ENCODE data around the gene UBR1.

The UBR1 gene

GRCh38 chr15:42974202-42974862 is 131.5 kb downstream of the UBR1 start:
- Histone ChIP-seq H2BK15ac (ENCODE audit: low read length) (no peak overlapping the region), H3K9me3 (replicated peaks in 1 of 2; ENCODE audit: control insufficient read depth in 2 of 2, insufficient read depth in 1 of 2, low read depth in 1 of 2, low read length in 2 of 2) (peaks cover 3 to 27% of the 10 kb centered on the region in 2 donors), H3K18ac (ENCODE audit: low read length) (no peak overlapping the region), H3K4me2 (ENCODE audit: insufficient read depth, low read length, poor library complexity, severe bottlenecking) (no peak overlapping the region), H4K91ac (ENCODE audit: low read depth, low read length, poor library complexity) (no peak overlapping the region), H2BK12ac (ENCODE audit: low read length) (no peak overlapping the region), H3K27ac (replicated peaks; ENCODE audit: low read length) (no peak overlapping the region), H3K79me1 (ENCODE audit: low read depth, low read length) (no peaks in the 10 kb centered on the region), H3K36me3 (replicated peaks in 1 of 2; ENCODE audit: control insufficient read depth in 2 of 2, insufficient read depth in 2 of 2, low read length in 2 of 2) (peaks cover 13 to 84% of the 10 kb centered on the region in 2 donors), H3K23ac (ENCODE audit: low read depth, low read length, poor library complexity) (no peak overlapping the region), H2AFZ (ENCODE audit: low read length) (no peak overlapping the region), H2AK5ac (ENCODE audit: low read depth, low read length) (no peak overlapping the region), H4K8ac (ENCODE audit: low read depth, low read length) (no peak overlapping the region), H3K14ac (ENCODE audit: low read length) (no peak overlapping the region), H3K4ac (ENCODE audit: low read length) (no peak overlapping the region), H2BK120ac (ENCODE audit: low read depth, low read length) (no peak overlapping the region), H3K27me3 (ENCODE audit: control insufficient read depth in 3 of 3, insufficient read depth in 3 of 3, low read depth in 1 of 3, low read length in 3 of 3) (no peaks in the 10 kb centered on the region), H3K9ac (ENCODE audit: low read depth, low read length, poor library complexity) (no peak overlapping the region), H2BK5ac (ENCODE audit: low read length) (no peak overlapping the region), H3K4me3 (ENCODE audit: low read length in 2 of 2) (no peak overlapping the region), H3K4me1 (ENCODE audit: control insufficient read depth in 2 of 2, insufficient read depth in 1 of 2, low read depth in 1 of 2, low read length in 2 of 2) (no peaks in the 10 kb centered on the region)
- WGBS, 2 donors (ENCODE audit: extremely low coverage in 2 of 2, insufficient read length in 2 of 2, insufficient replicate concordance in 1 of 2), result no CpG with 5 or more reads among the region's 2 CpGs
- DNase-seq (ENCODE audit: low spot score), result no peak

- Histone ChIP-seq H3K4me1 (ENCODE audit: control insufficient read depth in 2 of 2, insufficient read depth in 1 of 2, low read depth in 1 of 2, low read length in 2 of 2) (no peaks in the 10 kb centered on the region), H3K4me3 (ENCODE audit: low read length in 2 of 2) (no peak overlapping the region), H3K36me3 (replicated peaks in 1 of 2; ENCODE audit: control insufficient read depth in 2 of 2, insufficient read depth in 2 of 2, low read length in 2 of 2) (peaks cover 13 to 87% of the 10 kb centered on the region in 2 donors), H3K79me1 (ENCODE audit: low read depth, low read length) (no peaks in the 10 kb centered on the region), H4K8ac (ENCODE audit: low read depth, low read length) (no peak overlapping the region), H3K27me3 (ENCODE audit: control insufficient read depth in 3 of 3, insufficient read depth in 3 of 3, low read depth in 1 of 3, low read length in 3 of 3) (no peaks in the 10 kb centered on the region), H3K14ac (ENCODE audit: low read length) (no peak overlapping the region), H3K18ac (ENCODE audit: low read length) (no peak overlapping the region), H4K91ac (ENCODE audit: low read depth, low read length, poor library complexity) (no peak overlapping the region), H2BK120ac (ENCODE audit: low read depth, low read length) (no peak overlapping the region), H2AK5ac (ENCODE audit: low read depth, low read length) (no peak overlapping the region), H3K9ac (ENCODE audit: low read depth, low read length, poor library complexity) (no peak overlapping the region), H2BK5ac (ENCODE audit: low read length) (no peak overlapping the region), H3K23ac (ENCODE audit: low read depth, low read length, poor library complexity) (no peak overlapping the region), H3K27ac (replicated peaks; ENCODE audit: low read length) (no peak overlapping the region), H3K4ac (ENCODE audit: low read length) (no peak overlapping the region), H3K4me2 (ENCODE audit: insufficient read depth, low read length, poor library complexity, severe bottlenecking) (no peak overlapping the region), H2AFZ (ENCODE audit: low read length) (no peak overlapping the region), H3K9me3 (replicated peaks in 1 of 2; ENCODE audit: control insufficient read depth in 2 of 2, insufficient read depth in 1 of 2, low read depth in 1 of 2, low read length in 2 of 2) (peaks cover 3 to 27% of the 10 kb centered on the region in 2 donors), H2BK12ac (ENCODE audit: low read length) (no peak overlapping the region), H2BK15ac (ENCODE audit: low read length) (no peak overlapping the region)
- no CpG with 5 or more reads among the region's 4 CpGs for WGBS, 2 donors (ENCODE audit: extremely low coverage in 2 of 2, insufficient read length in 2 of 2, insufficient replicate concordance in 1 of 2)
- no peak for DNase-seq (ENCODE audit: low spot score)
Measured at GRCh38 chr15:42973114-42973513, 132.7 kb downstream of the UBR1 start.

DNA sequence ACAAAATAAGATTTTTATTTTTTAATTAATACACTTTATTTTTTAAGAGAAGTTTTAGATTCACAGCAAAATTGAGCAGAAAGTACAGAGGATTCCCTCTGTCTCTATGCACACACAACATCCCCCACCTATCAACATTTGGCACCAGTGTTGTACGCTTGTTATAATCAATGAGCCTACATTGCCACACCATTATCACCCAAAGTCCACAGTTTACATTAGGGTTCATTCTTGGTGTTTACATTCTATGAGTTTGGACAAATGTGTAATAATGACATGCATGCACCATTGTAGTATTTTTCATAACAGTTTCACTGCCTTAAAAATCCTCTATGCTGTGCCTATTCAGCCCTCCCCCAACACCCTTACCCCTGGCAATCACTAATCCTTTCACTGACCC is 134.0 kb downstream of the UBR1 start:
- peaks cover 10 to 86% of the 10 kb centered on the region in 2 donors for H3K36me3 ChIP-seq (replicated peaks in 1 of 2; ENCODE audit: control insufficient read depth in 2 of 2, insufficient read depth in 2 of 2, low read length in 2 of 2)
- no peak overlapping the region for H3K23ac ChIP-seq (ENCODE audit: low read depth, low read length, poor library complexity)
- H2BK120ac ChIP-seq (ENCODE audit: low read depth, low read length), result no peak overlapping the region
- H2BK15ac ChIP-seq (ENCODE audit: low read length), result no peak overlapping the region
- peaks cover 3 to 27% of the 10 kb centered on the region in 2 donors for H3K9me3 ChIP-seq (replicated peaks in 1 of 2; ENCODE audit: control insufficient read depth in 2 of 2, insufficient read depth in 1 of 2, low read depth in 1 of 2, low read length in 2 of 2)
- no peak overlapping the region for H2AK5ac ChIP-seq (ENCODE audit: low read depth, low read length)
- no peaks in the 10 kb centered on the region for H3K4me1 ChIP-seq (ENCODE audit: control insufficient read depth in 2 of 2, insufficient read depth in 1 of 2, low read depth in 1 of 2, low read length in 2 of 2)
- no peaks in the 10 kb centered on the region for H3K79me1 ChIP-seq (ENCODE audit: low read depth, low read length)
- H3K4me2 ChIP-seq (ENCODE audit: insufficient read depth, low read length, poor library complexity, severe bottlenecking), result no peak overlapping the region
- H4K8ac ChIP-seq (ENCODE audit: low read depth, low read length), result no peak overlapping the region
- DNase-seq (ENCODE audit: low spot score), result no peak
- H2BK5ac ChIP-seq (ENCODE audit: low read length), result no peak overlapping the region
- no peak overlapping the region for H4K91ac ChIP-seq (ENCODE audit: low read depth, low read length, poor library complexity)
- H3K4ac ChIP-seq (ENCODE audit: low read length), result no peak overlapping the region
- no CpG with 5 or more reads among the region's 1 CpG for WGBS, 2 donors (ENCODE audit: extremely low coverage in 2 of 2, insufficient read length in 2 of 2, insufficient replicate concordance in 1 of 2)
- no peak overlapping the region for H3K27ac ChIP-seq (replicated peaks; ENCODE audit: low read length)
- H3K18ac ChIP-seq (ENCODE audit: low read length), result no peak overlapping the region
- no peak overlapping the region for H2BK12ac ChIP-seq (ENCODE audit: low read length)
- no peak overlapping the region for H3K9ac ChIP-seq (ENCODE audit: low read depth, low read length, poor library complexity)
- no peak overlapping the region for H2AFZ ChIP-seq (ENCODE audit: low read length)
- H3K4me3 ChIP-seq (ENCODE audit: low read length in 2 of 2), result no peak overlapping the region
- H3K27me3 ChIP-seq (ENCODE audit: control insufficient read depth in 3 of 3, insufficient read depth in 3 of 3, low read depth in 1 of 3, low read length in 3 of 3), result no peaks in the 10 kb centered on the region
- no peak overlapping the region for H3K14ac ChIP-seq (ENCODE audit: low read length)

- no CpG with 5 or more reads among the region's 5 CpGs for WGBS, 2 donors (ENCODE audit: extremely low coverage in 2 of 2, insufficient read length in 2 of 2, insufficient replicate concordance in 1 of 2)
- H3K9ac ChIP-seq (ENCODE audit: low read depth, low read length, poor library complexity), result no peak overlapping the region
Measured at GRCh38 chr15:42964476-42964875, 141.4 kb downstream of the UBR1 start.

More at GRCh38 chr15:42964476-42964875, 141.4 kb downstream of the UBR1 start:
- Histone ChIP-seq H3K14ac (ENCODE audit: low read length) (no peak overlapping the region), H3K4ac (ENCODE audit: low read length) (no peak overlapping the region), H2BK12ac (ENCODE audit: low read length) (no peak overlapping the region), H2AK5ac (ENCODE audit: low read depth, low read length) (no peak overlapping the region), H2BK5ac (ENCODE audit: low read length) (no peak overlapping the region), H3K79me1 (ENCODE audit: low read depth, low read length) (peaks cover 3% of the 10 kb centered on the region), H3K4me3 (ENCODE audit: low read length in 2 of 2) (no peak overlapping the region), H2AFZ (ENCODE audit: low read length) (no peak overlapping the region), H3K27me3 (ENCODE audit: control insufficient read depth in 3 of 3, insufficient read depth in 3 of 3, low read depth in 1 of 3, low read length in 3 of 3) (no peaks in the 10 kb centered on the region), H3K27ac (replicated peaks; ENCODE audit: low read length) (no peak overlapping the region), H3K4me2 (ENCODE audit: insufficient read depth, low read length, poor library complexity, severe bottlenecking) (no peak overlapping the region), H2BK15ac (ENCODE audit: low read length) (no peak overlapping the region), H4K8ac (ENCODE audit: low read depth, low read length) (no peak overlapping the region), H3K9me3 (replicated peaks in 1 of 2; ENCODE audit: control insufficient read depth in 2 of 2, insufficient read depth in 1 of 2, low read depth in 1 of 2, low read length in 2 of 2) (no peaks in the 10 kb centered on the region), H2BK120ac (ENCODE audit: low read depth, low read length) (no peak overlapping the region), H4K91ac (ENCODE audit: low read depth, low read length, poor library complexity) (no peak overlapping the region), H3K36me3 (replicated peaks in 1 of 2; ENCODE audit: control insufficient read depth in 2 of 2, insufficient read depth in 2 of 2, low read length in 2 of 2) (peaks cover 7 to 83% of the 10 kb centered on the region in 2 donors), H3K4me1 (ENCODE audit: control insufficient read depth in 2 of 2, insufficient read depth in 1 of 2, low read depth in 1 of 2, low read length in 2 of 2) (no peaks in the 10 kb centered on the region), H3K18ac (ENCODE audit: low read length) (no peak overlapping the region), H3K23ac (ENCODE audit: low read depth, low read length, poor library complexity) (no peak overlapping the region)
- DNase-seq (ENCODE audit: low spot score), result no peak
